ENCODE results near the gene ZNF318. TPM values are rescaled to one million over a fixed set of nuclear protein-coding genes. Genes with fewer than 3 reads are reported as not detected.

ZNF318 gene
- polyA plus RNA-seq, 1 of the 3 experiments (the other 2 are of a cell fraction), result 6.3 TPM

DNA sequence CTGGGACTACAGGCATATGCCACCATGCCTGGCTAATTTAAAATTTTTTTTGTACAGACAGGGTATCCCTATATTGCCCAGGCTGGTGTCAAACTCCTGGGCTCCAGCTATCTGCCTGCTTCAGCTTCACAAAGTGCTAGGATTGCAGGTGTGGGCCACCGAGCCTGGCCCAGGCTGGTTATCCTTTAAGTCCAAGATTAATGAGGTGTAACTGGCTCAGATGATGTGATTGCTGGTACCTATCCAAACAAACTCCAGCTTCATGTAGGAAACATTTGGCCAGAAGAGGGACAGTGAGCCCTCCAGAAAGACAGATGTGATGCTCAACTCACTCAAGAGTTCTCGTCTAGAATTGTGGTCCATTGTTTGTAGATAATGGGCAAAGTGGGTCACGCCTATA lies 9.2 kb upstream of the ZNF318 start:
- Histone ChIP-seq H3K9me3 (no peaks in the 10 kb centered on the region), H3K79me2 (ENCODE audit: insufficient read depth) (no peaks in the 10 kb centered on the region), H3F3A (replicated peaks; ENCODE audit: insufficient read depth) (peaks cover 5% of the 10 kb centered on the region), H4K20me1 (ENCODE audit: insufficient read depth) (no peaks in the 10 kb centered on the region), H3K4me2 (no peak overlapping the region), H3K4me3 (ENCODE audit: low read depth in 2 of 2, low read length in 1 of 2) (no peak overlapping the region), H2AFZ (ENCODE audit: low read depth) (no peak overlapping the region), H3K27ac (ENCODE audit: low read depth in 2 of 2, low read length in 1 of 2) (no peak overlapping the region), H3K9ac (no peak overlapping the region), H3K9me2 (no peaks in the 10 kb centered on the region), H3K36me3 (replicated peaks in 1 of 2; ENCODE audit: control insufficient read depth in 1 of 2, insufficient read depth in 2 of 2, low read length in 1 of 2) (no peaks in the 10 kb centered on the region), H3K27me3 (ENCODE audit: insufficient read depth) (no peaks in the 10 kb centered on the region; the same call in 1 of the 2 replicates), H3K4me1 (ENCODE audit: control insufficient read depth in 1 of 2, insufficient read depth in 2 of 2, low read depth in 1 of 2, low read length in 1 of 2) (no peaks in the 10 kb centered on the region)
- no peak for TF ChIP-seq POLR2AphosphoS5 (IDR thresholded peaks at IDR 0.05; ENCODE audit: low read depth, low read length)
- TF ChIP-seq SMC3 (IDR thresholded peaks at IDR 0.05; ENCODE audit: low read depth, low read length), result no peak
- TF ChIP-seq NFIC (IDR thresholded peaks at IDR 0.05; ENCODE audit: borderline replicate concordance), result no peak
- no peak for TF ChIP-seq MEF2A (IDR thresholded peaks at IDR 0.05; ENCODE audit: borderline replicate concordance, low read depth)
- TF ChIP-seq, protein P1, sequence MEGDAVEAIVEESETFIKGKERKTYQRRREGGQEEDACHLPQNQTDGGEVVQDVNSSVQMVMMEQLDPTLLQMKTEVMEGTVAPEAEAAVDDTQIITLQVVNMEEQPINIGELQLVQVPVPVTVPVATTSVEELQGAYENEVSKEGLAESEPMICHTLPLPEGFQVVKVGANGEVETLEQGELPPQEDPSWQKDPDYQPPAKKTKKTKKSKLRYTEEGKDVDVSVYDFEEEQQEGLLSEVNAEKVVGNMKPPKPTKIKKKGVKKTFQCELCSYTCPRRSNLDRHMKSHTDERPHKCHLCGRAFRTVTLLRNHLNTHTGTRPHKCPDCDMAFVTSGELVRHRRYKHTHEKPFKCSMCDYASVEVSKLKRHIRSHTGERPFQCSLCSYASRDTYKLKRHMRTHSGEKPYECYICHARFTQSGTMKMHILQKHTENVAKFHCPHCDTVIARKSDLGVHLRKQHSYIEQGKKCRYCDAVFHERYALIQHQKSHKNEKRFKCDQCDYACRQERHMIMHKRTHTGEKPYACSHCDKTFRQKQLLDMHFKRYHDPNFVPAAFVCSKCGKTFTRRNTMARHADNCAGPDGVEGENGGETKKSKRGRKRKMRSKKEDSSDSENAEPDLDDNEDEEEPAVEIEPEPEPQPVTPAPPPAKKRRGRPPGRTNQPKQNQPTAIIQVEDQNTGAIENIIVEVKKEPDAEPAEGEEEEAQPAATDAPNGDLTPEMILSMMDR (IDR thresholded peaks at IDR 0.05), result no peak
- TF ChIP-seq SIN3A (IDR thresholded peaks at IDR 0.05; ENCODE audit: borderline replicate concordance, low read depth, low read length), result no peak
- no peak for TF ChIP-seq RAD21 (IDR thresholded peaks at IDR 0.05; ENCODE audit: low read length)
- TF ChIP-seq RXRA (IDR thresholded peaks at IDR 0.05; ENCODE audit: borderline replicate concordance, low read depth), result no peak
- no peak for TF ChIP-seq PBX3 (IDR thresholded peaks at IDR 0.05)
- no peak for TF ChIP-seq FOSL2 (IDR thresholded peaks at IDR 0.05; ENCODE audit: borderline replicate concordance, low read depth)
- TF ChIP-seq NRF1 (IDR thresholded peaks at IDR 0.05; ENCODE audit: low read depth, low read length), result no peak
- ChIA-PET CTCF (interaction anchor here (0.5 to 5.7 kb wide), 6 partner anchors 8 to 152 kb away, joined by 3 to 32 read pairs (median 4); partner anchors contain the start of genes DLK2 and LRRC73), POLR2A (interaction anchor here (1.0 kb wide), 1 partner anchor 9 kb away, joined by 5 read pairs; the partner anchor contains the start of gene ZNF318)
- WGBS (ENCODE audit: low lambda C conversion rate), result 80% methylated on average over 3 of the region's 3 CpGs
- DNase-seq, result no peak

GRCh38 chr6:43377710-43378229 lies 8.3 kb upstream of the ZNF318 start:
- no peaks in the 10 kb centered on the region for H3K9me2 ChIP-seq
- H3K4me1 ChIP-seq (ENCODE audit: control insufficient read depth in 1 of 2, insufficient read depth in 2 of 2, low read depth in 1 of 2, low read length in 1 of 2), result no peaks in the 10 kb centered on the region
- H3K79me2 ChIP-seq (ENCODE audit: insufficient read depth), result no peaks in the 10 kb centered on the region
- H3K9ac ChIP-seq, result no peak overlapping the region
- H3K27me3 ChIP-seq (ENCODE audit: insufficient read depth), result no peaks in the 10 kb centered on the region; the same call in 1 of the 2 replicates
- POLR2A ChIA-PET, result interaction anchor here (1.0 kb wide), 1 partner anchor 8 kb away, joined by 5 read pairs; the partner anchor contains the start of gene ZNF318
- no peak overlapping the region for H3K27ac ChIP-seq (ENCODE audit: low read depth in 2 of 2, low read length in 1 of 2)
- H2AFZ ChIP-seq (ENCODE audit: low read depth), result no peak overlapping the region
- H3K36me3 ChIP-seq (replicated peaks in 1 of 2; ENCODE audit: control insufficient read depth in 1 of 2, insufficient read depth in 2 of 2, low read length in 1 of 2), result no peaks in the 10 kb centered on the region
- TF ChIP-seq NFIC (IDR thresholded peaks at IDR 0.05; ENCODE audit: borderline replicate concordance) (no peak), GABPA (IDR thresholded peaks at IDR 0.05; ENCODE audit: low read depth) (no peak), GATA2 (CRISPR knock-in tag; IDR thresholded peaks at IDR 0.05) (no peak), POLR2AphosphoS5 (IDR thresholded peaks at IDR 0.05; ENCODE audit: low read depth, low read length) (no peak), RXRA (IDR thresholded peaks at IDR 0.05; ENCODE audit: borderline replicate concordance, low read depth) (no peak), SMC3 (IDR thresholded peaks at IDR 0.05; ENCODE audit: low read depth, low read length) (no peak), MXI1 (IDR thresholded peaks at IDR 0.05; ENCODE audit: low read depth, low read length) (no peak), FOXM1 (IDR thresholded peaks at IDR 0.05; ENCODE audit: low read depth) (no peak), FOSL2 (IDR thresholded peaks at IDR 0.05; ENCODE audit: borderline replicate concordance, low read depth) (no peak), YY1 (IDR thresholded peaks at IDR 0.05; ENCODE audit: low read depth) (no peak), JUND (IDR thresholded peaks at IDR 0.05) (no peak), SIN3A (IDR thresholded peaks at IDR 0.05; ENCODE audit: borderline replicate concordance, low read depth, low read length) (no peak), RFX5 (IDR thresholded peaks at IDR 0.05; ENCODE audit: low read length) (no peak), TCF12 (IDR thresholded peaks at IDR 0.05) (no peak), MAX (IDR thresholded peaks at IDR 0.05; ENCODE audit: low read depth) (no peak), PBX3 (IDR thresholded peaks at IDR 0.05) (no peak), EP300 (IDR thresholded peaks at IDR 0.05; ENCODE audit: borderline replicate concordance in 1 of 2, low read depth in 1 of 2, low read length in 1 of 2) (no peak), MEF2A (IDR thresholded peaks at IDR 0.05; ENCODE audit: borderline replicate concordance, low read depth) (no peak)
- TF ChIP-seq, protein P2, sequence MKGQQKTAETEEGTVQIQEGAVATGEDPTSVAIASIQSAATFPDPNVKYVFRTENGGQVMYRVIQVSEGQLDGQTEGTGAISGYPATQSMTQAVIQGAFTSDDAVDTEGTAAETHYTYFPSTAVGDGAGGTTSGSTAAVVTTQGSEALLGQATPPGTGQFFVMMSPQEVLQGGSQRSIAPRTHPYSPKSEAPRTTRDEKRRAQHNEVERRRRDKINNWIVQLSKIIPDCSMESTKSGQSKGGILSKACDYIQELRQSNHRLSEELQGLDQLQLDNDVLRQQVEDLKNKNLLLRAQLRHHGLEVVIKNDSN (IDR thresholded peaks at IDR 0.05; ENCODE audit: borderline replicate concordance, low read depth), result no peak
- CTCF ChIA-PET, result interaction anchor here (0.5 to 5.7 kb wide), 9 partner anchors 9 to 153 kb away, joined by 3 to 32 read pairs (median 4); partner anchors contain the start of genes DLK2 and LRRC73
- 60% methylated on average over 2 of the region's 2 CpGs for WGBS (ENCODE audit: low lambda C conversion rate)
- H3F3A ChIP-seq (replicated peaks; ENCODE audit: insufficient read depth), result no peaks in the 10 kb centered on the region
- no peak overlapping the region for H3K4me2 ChIP-seq
- no peaks in the 10 kb centered on the region for H4K20me1 ChIP-seq (ENCODE audit: insufficient read depth)
- DNase-seq, result no peak
- H3K4me3 ChIP-seq (ENCODE audit: low read depth in 2 of 2, low read length in 1 of 2), result no peak overlapping the region
- no peaks in the 10 kb centered on the region for H3K9me3 ChIP-seq

All from SK-N-SH (cell line).